ENCODE results near the gene FRMD6.

DNA sequence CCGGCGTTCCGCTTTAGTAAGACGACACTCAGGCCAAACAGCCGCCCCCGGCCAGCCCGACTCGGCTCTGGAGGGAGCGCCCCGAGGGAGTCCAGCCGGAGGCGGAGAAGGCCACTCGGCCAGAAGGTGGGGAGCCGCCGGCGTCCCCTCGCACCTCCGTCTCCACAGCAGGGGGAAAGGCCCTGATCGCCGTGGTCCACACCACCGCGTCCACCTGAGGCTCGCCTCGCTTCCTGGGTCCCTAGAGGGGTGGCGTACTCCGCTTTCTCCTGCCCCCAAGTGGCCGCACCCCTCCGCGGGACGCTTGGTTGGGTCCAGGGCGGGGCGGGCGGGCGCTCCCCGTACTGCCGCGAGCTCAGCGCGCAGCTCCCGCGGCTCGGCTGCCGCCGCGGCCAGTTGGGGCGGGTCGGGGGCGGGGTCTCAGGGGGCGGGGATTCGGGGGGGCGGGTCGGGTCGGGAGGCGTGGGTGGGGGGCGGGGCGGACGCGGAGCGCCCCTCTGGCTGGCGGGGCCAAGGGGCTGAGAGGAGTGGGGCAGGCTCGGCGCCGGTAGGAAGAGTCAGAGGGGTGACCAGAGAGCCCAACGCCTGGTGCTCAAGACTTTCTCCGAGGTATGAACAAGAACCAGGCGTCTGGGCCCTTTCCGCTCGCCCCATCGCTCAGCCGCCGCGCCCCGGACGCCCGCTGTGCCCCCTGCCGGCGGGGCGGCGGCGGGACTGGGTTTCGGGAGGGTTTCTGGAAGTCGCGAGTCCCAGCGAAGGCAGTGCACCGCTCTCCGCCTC, at the start of gene FRMD6:
- TF ChIP-seq YY1 (IDR thresholded peaks at IDR 0.05; ENCODE audit: insufficient read depth, insufficient read length) (no peak), ZNF274 (IDR thresholded peaks at IDR 0.05; ENCODE audit: low read depth, low read length) (no peak), SUZ12 (IDR thresholded peaks at IDR 0.05; ENCODE audit: extremely low read depth, insufficient read depth, insufficient read length) (no peak)
